GM19099 (cell line): ENCODE results near the gene ITGB5.

Experiments
- POLR2A ChIP-seq: IDR thresholded peaks from 3 replicates; pipeline ENCODE4 v1.6.1; 2011; ENCODE audit warnings: low read depth; ENCODE audit not compliant: insufficient read length; ENCODE audit errors: extremely low read depth

Gene ITGB5

DNA sequence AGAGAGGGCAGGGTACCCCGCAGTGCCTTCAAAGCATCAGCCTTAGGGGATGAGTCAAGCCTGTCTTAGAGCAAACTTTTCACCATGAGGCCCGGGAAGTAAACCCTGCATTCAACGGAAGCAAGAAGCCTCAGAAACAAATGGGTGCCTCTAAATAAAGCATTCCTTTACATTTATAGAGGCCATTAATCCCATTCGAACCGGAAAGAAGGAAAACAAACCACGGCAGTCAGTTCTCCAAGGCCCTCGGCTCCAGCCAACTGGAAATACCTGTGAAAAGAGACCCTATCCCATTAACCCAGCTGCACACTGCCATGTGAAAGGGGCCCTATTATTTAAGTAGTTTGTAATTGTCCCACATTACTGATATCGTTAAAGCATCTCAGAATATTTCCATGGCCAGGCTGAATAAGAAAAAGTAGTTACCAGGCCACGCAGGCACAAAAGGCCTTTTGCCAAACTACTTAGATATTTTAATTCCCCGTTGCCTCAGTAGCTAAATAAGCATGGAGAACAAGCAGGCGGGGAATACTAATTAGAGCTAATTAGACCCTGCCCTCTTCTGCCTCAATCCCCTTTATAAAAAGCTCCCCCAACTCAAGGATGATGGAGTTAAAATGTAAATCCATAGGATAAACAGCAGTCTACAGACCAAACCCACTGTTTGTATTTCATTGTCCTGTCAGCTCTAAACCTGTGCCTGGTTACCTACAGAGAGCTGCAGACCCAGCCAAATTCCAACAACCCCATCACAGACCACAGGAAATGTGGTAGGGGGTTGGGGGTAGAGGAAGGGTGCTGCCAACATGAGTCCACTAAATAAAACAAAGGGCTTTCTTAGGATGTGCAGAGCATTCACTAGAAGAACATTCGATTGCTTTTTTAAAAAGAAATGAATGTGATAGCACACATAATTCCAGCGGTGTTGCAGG is 4.1 kb downstream of the ITGB5 start:
- TF ChIP-seq POLR2A = no peak

DNA sequence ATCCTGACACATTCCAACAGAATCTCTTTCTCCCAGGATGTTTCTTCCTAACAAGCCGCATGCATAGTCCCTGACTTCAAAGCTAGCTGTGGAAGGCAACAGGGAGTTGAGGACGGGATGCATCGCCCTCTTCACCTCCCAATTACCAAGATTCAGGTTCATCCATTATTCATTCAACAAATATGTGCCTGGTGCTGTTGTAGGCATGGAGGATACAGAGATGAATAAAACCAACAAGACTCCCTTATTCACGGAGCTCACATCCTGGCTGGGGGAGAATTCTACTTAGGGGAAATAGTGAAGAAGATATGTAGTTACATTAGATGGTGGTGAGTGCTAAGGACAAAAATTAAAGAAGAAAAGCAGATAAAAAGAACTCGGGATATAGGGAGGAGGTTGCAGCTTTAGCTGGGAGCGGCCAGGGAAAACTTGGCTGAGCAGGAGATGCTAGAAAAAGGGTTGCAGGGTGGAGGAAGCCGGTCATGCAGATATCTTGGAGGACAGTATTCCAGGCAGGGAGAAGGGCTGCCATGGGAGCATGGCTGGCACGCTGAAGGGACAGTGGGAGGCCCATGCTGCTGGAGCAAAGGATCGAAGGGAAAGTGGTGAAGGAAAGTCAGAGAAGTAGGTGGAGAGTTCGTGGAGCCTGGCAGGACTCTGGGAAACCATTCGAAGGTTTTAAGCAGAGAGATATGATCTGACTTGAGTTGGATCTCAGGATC is 5.0 kb downstream of the ITGB5 start:
- TF ChIP-seq POLR2A = no peak

DNA sequence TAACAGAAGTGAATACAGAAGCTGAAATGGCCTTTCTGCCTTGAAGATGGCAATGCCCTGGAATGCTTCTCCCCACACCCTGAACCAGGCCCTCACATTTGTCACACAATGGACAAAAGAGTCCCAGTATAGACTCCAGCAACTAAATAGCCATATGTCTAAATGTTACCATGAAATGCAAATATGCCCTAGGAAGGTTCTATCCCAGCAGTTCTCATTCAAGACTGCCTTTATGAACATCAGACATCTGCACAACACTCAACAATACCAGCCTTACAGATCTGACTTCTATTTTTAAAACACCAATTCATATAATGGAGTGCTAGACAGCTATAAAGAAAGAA is 7.9 kb downstream of the ITGB5 start:
- TF ChIP-seq POLR2A = no peak

DNA sequence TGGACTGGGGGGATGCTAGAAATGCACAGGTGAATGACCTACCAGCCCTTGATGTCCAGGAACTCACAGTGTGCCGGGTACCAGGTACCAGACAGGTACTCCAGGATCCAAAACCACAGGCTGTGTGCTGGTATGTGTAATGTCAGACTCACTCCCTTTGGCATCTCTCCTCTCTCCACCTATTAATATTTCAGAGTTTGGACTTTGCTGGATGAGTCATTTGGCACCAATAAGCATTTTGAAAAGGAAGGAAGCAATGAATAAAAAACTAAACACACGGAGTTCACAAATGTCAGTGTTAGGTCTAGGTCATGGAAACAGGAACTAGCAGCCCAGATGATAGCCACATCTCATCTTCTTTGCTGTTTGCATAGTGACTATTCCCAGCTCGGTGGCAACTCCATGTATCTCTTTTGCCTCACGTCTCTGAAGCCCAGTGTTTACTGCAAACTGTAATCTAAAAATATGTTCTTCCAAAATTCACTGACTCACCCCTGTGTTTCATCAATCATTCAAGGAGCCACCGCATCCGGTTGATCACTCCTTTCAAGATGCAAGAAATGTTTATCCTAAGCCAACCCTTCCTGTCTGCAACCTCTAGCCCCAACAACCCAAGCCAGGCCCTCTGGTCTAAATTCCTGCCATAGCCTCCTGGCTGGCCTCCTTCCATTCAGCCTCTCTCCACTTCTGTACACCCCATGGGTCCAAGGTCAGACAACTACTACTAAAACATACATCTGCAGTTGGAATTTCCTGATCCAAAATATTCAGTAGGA is 8.4 kb downstream of the ITGB5 start:
- no peak for TF ChIP-seq POLR2A

- no peak for TF ChIP-seq POLR2A
These were observed 9.5 kb downstream of the ITGB5 start for GRCh38 chr3:124877674-124878073.

DNA sequence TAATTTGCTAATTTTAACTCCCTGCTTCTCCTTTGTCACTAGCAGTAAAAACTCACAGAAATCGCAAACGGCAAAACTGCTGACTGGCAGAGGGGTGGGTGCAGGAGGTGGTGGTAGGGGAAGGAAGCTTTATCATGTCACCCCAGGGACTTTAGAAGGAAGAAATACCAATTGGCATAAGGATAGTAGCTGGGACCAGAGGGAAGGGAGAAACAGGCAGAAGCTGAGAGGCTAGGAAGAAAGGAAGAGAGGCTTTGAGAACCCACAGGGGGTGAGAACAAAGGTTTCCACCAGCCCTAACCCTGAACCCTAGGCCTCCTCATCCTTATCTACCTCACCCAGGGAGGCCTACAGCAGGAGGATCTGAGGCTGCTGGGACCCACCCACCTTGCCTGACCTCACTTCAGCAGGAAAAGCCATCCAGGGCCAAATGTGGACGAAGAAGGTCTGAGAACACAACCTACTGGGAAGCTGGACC is 10.7 kb downstream of the ITGB5 start:
- TF ChIP-seq POLR2A = no peak

- no peak for TF ChIP-seq POLR2A
These were observed 13.9 kb downstream of the ITGB5 start for GRCh38 chr3:124873226-124873625.

DNA sequence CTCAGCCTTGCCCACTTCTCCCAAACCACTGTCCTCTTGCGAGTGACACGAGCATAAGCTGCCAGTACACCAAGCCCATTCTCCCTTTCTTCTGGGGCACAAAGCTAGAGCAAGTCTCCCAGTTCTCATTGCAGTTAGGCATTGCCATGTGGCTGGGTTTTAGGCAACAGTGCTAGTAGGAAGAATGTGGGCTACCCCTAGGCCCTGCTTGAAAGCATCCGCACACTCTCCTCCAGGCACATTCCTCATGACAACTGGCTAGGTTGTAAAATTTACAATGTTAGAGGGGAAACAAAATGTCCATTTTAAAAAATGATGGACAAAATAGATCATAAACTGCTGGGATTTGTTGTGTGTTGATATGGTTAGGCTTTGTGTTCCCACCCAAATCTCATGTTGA is 19.7 kb downstream of the ITGB5 start:
- TF ChIP-seq POLR2A = no peak

DNA sequence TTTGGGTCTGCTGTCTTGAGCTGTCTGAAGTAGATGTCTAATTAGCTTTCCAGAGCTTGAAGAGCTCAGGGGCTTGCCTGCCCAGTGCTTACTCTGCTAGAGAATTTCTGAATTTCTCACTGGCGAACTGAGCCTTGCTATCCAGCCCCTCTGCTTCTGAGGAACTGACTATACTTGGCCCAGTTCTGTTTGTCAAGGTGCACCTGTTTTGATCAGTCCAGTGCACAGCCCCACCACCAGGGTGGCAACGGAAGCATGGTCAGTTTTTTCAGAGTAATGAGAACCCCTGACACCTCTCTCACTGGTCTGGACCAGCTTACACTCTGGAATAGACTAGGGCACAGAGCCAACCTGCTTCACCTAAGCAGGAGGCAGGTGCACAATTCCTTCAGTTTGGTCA is 25.2 kb downstream of the ITGB5 start:
- no peak for TF ChIP-seq POLR2A

GRCh38 chr3:124861041-124861440 is 26.1 kb downstream of the ITGB5 start:
- no peak for TF ChIP-seq POLR2A

GRCh38 chr3:124860599-124860998 is 26.6 kb downstream of the ITGB5 start:
- TF ChIP-seq POLR2A = no peak

DNA sequence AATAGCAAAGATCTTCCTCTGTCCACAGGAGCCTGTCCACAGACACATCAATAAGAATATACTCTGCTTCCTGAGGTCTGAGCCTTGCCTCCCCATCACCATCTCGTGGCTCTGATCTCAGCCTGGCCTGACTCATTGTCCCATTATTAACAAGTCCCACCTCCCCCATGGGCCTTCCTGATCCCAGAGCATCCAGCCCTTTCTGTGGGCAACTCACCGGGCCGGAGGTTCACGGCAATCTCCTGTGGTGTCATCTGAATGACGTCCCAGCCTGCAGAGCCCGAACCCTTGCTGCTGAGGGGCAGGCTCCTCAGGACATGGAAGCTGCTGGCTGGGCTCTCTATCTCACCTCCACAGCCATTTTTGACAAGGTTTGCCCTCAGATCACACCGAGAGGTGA is 28.1 kb downstream of the ITGB5 start:
- no peak for TF ChIP-seq POLR2A

- TF ChIP-seq POLR2A = no peak
These were observed 28.9 kb downstream of the ITGB5 start for GRCh38 chr3:124858275-124858674.

DNA sequence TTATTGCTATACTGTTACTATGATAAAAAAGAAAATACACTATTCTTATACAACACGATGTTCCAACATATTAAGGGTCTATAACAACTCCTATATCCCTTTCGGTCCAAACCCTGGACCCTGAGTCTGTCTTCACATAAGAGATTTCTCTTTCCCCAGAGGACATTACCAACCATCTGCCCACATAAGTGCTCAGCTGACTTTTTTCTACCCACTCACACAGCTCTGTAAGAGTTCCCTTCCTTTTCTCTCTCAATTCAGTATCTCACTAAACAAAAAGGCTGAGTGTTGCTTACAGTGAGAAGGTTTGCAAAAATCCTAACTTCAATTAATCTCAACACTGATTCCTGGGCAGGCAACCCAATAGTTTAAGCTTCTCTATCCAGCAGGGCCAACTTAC is 30.5 kb downstream of the ITGB5 start:
- TF ChIP-seq POLR2A = no peak

DNA sequence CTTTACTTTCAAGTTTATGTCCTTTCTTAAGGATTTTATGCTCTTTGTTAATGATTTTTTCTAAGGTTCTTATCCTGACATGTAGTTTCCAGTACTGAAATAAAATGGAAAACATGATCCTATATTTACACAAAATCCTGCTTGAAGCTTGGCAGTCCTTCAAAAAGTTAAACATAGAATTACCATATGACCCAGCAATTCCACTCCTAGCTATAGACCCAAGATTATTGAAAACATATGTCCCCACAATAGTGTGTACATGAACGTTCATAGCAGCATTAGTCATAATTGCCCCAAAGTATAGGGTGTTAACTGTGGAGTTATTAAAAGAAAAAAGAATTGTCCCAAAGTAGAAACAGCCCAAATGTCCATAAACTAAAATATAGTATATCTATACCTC is 33.2 kb downstream of the ITGB5 start:
- no peak for TF ChIP-seq POLR2A
